Measurements from ENCODE around the gene LBHD2. TPM values are rescaled to one million over a fixed set of nuclear protein-coding genes. Genes with fewer than 3 reads are reported as not detected.

LBHD2 gene
- total and polyA plus RNA-seq, 2 of the 13 experiments (the other 11 are each of a cell fraction or from before 2014, with no cell fraction given), result 0.67 to 1.00 TPM

GRCh38 chr14:103108749-103109207, 24.8 kb downstream of the LBHD2 start:
- Histone ChIP-seq H3K27me3 (ENCODE audit: control insufficient read depth in 1 of 2, insufficient read depth in 2 of 2, low read length in 2 of 2) (no peaks in the 10 kb centered on the region), H3K4me1 (ENCODE audit: insufficient read depth, low read length) (peaks cover 92% of the 10 kb centered on the region), H3K4me2 (ENCODE audit: low read depth, low read length) (no peak overlapping the region), H3K9me3 (ENCODE audit: low read length) (no peaks in the 10 kb centered on the region), H4K20me1 (ENCODE audit: insufficient read depth, low read length) (peaks cover 12% of the 10 kb centered on the region), H3K9ac (ENCODE audit: insufficient read depth, low read depth, low read length) (no peak overlapping the region), H2AFZ (ENCODE audit: low read length) (no peak overlapping the region), H3K79me2 (ENCODE audit: insufficient read depth, low read length) (no peaks in the 10 kb centered on the region), H3K4me3 (replicated peaks in 1 of 3; ENCODE audit: insufficient read depth in 1 of 3, low read depth in 2 of 3, low read length in 3 of 3) (no peak overlapping the region), H3K36me3 (replicated peaks in 1 of 2; ENCODE audit: control insufficient read depth in 1 of 2, insufficient read depth in 2 of 2, low read length in 2 of 2) (peaks cover 5 to 6% of the 10 kb centered on the region in 2 experiments; a peak in 2 of 5 replicates), H3K27ac (ENCODE audit: extremely low read length, insufficient read depth, low read length) (no peak overlapping the region)
- FAIRE-seq (no peak), ATAC-seq (no peak), DNase-seq (ENCODE audit: low spot score) (no peak)
- ChIA-PET CTCF (ENCODE audit: low intra/inter-chr PET ratio, low total read pairs) (no interaction called here), POLR2A (interaction anchor here (5.9 kb wide), 1 partner anchor 8 kb away, joined by 55 read pairs; no protein-coding TSS in a partner anchor)
- TF ChIP-seq ASH2L (IDR thresholded peaks at IDR 0.05; ENCODE audit: insufficient read length, low read depth, low read length) (no peak), ZNF746 (CRISPR knock-in tag; IDR thresholded peaks at IDR 0.05) (peak; percentile 72; the same call in 1 of the 2 replicates), HNF4G (IDR thresholded peaks at IDR 0.05; ENCODE audit: borderline replicate concordance, low read depth, low read length) (no peak), HNF4G (CRISPR knock-in tag; IDR thresholded peaks at IDR 0.05; ENCODE audit: borderline replicate concordance, low read depth) (no peak)
- BruUV-seq (replicated peaks), result no TSS peak
- in situ Hi-C loops (cut with HindIII; ENCODE audit: extremely low pct_ligation_motif_present, low pct_unique_long_range_greater_than_20kb) (no loop called here), intact Hi-C loops (cut with micrococcal nuclease; ENCODE audit: unreplicated experiment) (no loop called here)
- WGBS (ENCODE audit: low lambda C conversion rate), result 55% methylated on average over 7 of the region's 9 CpGs

DNA sequence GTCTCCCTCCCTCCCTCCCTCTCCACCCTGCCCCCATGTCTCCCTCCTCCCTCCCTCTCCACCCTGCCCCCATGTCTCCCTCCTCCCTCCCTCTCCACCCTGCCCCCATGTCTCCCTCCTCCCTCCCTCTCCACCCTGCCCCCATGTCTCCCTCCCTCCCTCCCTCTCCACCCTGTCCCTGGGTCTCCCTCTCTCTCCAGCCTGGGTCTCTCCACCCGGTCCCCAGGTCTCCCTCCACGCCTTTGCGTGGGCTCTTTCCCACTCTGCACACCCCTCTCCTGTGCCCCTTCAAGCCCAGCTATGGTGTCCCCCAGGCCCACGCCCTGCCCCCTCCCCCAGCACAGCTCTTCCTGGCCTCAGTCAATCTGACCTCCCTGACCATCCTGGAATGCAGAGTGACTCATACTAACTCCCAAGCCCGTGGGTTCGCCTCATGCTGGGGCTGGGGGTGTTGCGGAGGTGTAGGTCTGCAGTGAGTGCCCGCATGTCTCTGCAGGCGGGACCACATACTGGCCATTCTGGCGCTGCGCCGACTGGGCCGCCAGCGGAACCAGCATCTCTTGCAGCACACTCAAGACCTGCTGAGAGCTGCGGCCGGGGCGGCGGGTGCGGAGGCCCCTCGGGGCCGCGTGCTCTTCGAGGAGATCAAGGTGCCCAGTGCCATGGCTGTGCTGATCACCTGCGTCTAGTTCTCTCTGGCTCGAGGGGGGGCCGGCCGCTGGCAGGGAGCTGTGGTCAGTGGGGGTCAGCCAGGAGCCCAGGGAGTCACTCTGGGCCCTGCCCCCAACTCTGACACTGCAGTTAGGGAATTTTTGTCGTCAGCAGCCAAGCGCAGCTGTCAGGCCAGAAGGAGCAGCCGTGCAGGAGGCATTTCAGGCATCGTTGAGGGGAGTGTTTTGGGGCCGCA, 25.8 kb downstream of the LBHD2 start:
- Histone ChIP-seq H3K9me3 (ENCODE audit: low read length) (no peaks in the 10 kb centered on the region), H3K4me3 (replicated peaks in 1 of 3; ENCODE audit: insufficient read depth in 1 of 3, low read depth in 2 of 3, low read length in 3 of 3) (no peak overlapping the region), H3K9ac (ENCODE audit: insufficient read depth, low read depth, low read length) (no peak overlapping the region), H3K27me3 (ENCODE audit: control insufficient read depth in 1 of 2, insufficient read depth in 2 of 2, low read length in 2 of 2) (no peaks in the 10 kb centered on the region), H2AFZ (ENCODE audit: low read length) (no peak overlapping the region), H3K36me3 (replicated peaks in 1 of 2; ENCODE audit: control insufficient read depth in 1 of 2, insufficient read depth in 2 of 2, low read length in 2 of 2) (peaks cover 5 to 6% of the 10 kb centered on the region in 2 experiments; a peak in 2 of 5 replicates), H3K4me1 (ENCODE audit: insufficient read depth, low read length) (peaks cover 95% of the 10 kb centered on the region), H3K4me2 (ENCODE audit: low read depth, low read length) (no peak overlapping the region), H3K27ac (ENCODE audit: extremely low read length, insufficient read depth, low read length) (no peak overlapping the region), H4K20me1 (ENCODE audit: insufficient read depth, low read length) (peaks cover 12% of the 10 kb centered on the region), H3K79me2 (ENCODE audit: insufficient read depth, low read length) (no peaks in the 10 kb centered on the region)
- no TSS peak for BruUV-seq (replicated peaks)
- in situ Hi-C loops (cut with HindIII; ENCODE audit: extremely low pct_ligation_motif_present, low pct_unique_long_range_greater_than_20kb), result no loop called here
- CTCF ChIA-PET (ENCODE audit: low intra/inter-chr PET ratio, low total read pairs), result no interaction called here
- WGBS (ENCODE audit: low lambda C conversion rate), result 72% methylated on average over 21 of the region's 32 CpGs
- intact Hi-C loops (cut with micrococcal nuclease; ENCODE audit: unreplicated experiment), result no loop called here
- DNase-seq (ENCODE audit: low spot score) (peak; percentile 73), ATAC-seq (no peak), FAIRE-seq (no peak)
- POLR2A ChIA-PET, result interaction anchor here (1.0 to 5.9 kb wide), 4 partner anchors 9 to 224 kb away, joined by 3 to 55 read pairs (median 4); partner anchors contain the start of genes EIF5 and EXOC3L4
- TF ChIP-seq ZFAT (CRISPR knock-in tag; conservative IDR thresholded peaks at IDR 0.05) (no peak), BCL6 (CRISPR knock-in tag; IDR thresholded peaks at IDR 0.05) (0 out of 2 replicates have a peak, but pooled peaks have one; percentile 11), PHB2 (IDR thresholded peaks at IDR 0.05; ENCODE audit: partially characterized antibody) (no peak), ZNF547 (CRISPR knock-in tag; IDR thresholded peaks at IDR 0.05) (no peak), FOXA3 (CRISPR knock-in tag; IDR thresholded peaks at IDR 0.05) (no peak), HBP1 (CRISPR knock-in tag; IDR thresholded peaks at IDR 0.05; ENCODE audit: low read depth) (no peak), JUN (CRISPR knock-in tag; IDR thresholded peaks at IDR 0.05) (peak; percentile 41; the same call in 1 of the 2 replicates)
- TF ChIP-seq, protein P1, sequence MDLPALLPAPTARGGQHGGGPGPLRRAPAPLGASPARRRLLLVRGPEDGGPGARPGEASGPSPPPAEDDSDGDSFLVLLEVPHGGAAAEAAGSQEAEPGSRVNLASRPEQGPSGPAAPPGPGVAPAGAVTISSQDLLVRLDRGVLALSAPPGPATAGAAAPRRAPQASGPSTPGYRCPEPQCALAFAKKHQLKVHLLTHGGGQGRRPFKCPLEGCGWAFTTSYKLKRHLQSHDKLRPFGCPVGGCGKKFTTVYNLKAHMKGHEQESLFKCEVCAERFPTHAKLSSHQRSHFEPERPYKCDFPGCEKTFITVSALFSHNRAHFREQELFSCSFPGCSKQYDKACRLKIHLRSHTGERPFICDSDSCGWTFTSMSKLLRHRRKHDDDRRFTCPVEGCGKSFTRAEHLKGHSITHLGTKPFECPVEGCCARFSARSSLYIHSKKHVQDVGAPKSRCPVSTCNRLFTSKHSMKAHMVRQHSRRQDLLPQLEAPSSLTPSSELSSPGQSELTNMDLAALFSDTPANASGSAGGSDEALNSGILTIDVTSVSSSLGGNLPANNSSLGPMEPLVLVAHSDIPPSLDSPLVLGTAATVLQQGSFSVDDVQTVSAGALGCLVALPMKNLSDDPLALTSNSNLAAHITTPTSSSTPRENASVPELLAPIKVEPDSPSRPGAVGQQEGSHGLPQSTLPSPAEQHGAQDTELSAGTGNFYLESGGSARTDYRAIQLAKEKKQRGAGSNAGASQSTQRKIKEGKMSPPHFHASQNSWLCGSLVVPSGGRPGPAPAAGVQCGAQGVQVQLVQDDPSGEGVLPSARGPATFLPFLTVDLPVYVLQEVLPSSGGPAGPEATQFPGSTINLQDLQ (CRISPR knock-in tag; IDR thresholded peaks at IDR 0.05), result no peak
- TF ChIP-seq, protein P2, sequence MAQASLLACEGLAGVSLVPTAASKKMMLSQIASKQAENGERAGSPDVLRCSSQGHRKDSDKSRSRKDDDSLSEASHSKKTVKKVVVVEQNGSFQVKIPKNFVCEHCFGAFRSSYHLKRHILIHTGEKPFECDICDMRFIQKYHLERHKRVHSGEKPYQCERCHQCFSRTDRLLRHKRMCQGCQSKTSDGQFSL (CRISPR knock-in tag; IDR thresholded peaks at IDR 0.05), result no peak
